GM18505 (cell line): ENCODE data around the gene OCLN.
"Not testable (repeated sequence)": the region's sequence is repeated elsewhere in the genome, so short reads cannot be mapped to it uniquely, and the experiment has no call there.

Experiments
- ATAC-seq: cut with Tn5 transposase; IDR thresholded peaks from one replicate; pipeline ENCODE4 v1.9.1; 2021; ENCODE audit not compliant: unreplicated experiment
- POLR2A ChIP-seq: IDR thresholded peaks from 4 replicates; pipeline ENCODE4 v1.6.1; 2011; ENCODE audit warnings: borderline replicate concordance; ENCODE audit not compliant: insufficient read depth, insufficient read length; ENCODE audit errors: extremely low read depth

OCLN gene

DNA sequence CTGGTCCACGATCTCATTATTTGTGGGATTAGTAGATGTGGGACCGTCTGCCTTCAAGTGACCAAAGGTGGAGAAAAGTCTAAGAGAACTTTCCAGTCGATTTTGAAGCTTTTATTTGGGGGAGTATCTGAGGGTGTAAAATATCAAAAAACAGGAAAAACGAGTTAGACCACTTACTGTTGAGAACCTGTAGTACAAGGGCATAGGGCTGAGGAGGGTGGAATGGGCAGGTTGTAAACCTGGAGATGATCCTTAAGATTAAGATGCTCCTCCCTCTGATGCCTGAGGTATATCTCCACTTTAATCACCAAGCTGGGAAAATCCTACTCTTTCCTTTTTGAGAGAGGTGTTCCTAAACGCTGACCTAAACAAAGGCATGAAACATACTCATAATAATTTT, 35.4 kb downstream of the OCLN start:
- no peak for TF ChIP-seq POLR2A
- no peak for ATAC-seq

DNA sequence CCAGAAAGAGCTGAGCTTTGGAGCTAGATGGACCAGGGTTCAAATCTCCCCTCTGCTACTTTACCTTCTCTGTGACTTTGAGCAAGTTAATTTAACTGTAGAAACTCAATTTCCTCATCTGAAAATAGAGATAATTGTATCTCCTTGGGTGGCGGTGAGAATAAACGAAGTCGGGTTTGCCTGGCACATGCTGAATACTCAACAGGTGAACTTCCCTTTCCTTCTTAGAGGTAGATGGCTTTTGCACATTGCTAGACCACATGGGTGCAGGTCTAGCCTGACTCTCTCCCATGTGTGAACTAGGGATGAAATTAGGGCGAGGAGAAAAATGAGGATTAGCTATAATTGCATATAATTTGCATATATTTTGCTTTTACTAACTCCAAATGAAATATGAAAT, 36.0 kb downstream of the OCLN start:
- TF ChIP-seq POLR2A = no peak

GRCh38 chr5:69530561-69531405, 38.2 kb downstream of the OCLN start:
- no peak for ATAC-seq

More for the DNA sequence above, 36.0 kb downstream of the OCLN start:
- no peak for ATAC-seq

GRCh38 chr5:69531406-69531801, 38.8 kb downstream of the OCLN start:
- no peak for TF ChIP-seq POLR2A
- ATAC-seq = no peak

More at GRCh38 chr5:69530561-69531405, 38.2 kb downstream of the OCLN start:
- TF ChIP-seq POLR2A = no peak

DNA sequence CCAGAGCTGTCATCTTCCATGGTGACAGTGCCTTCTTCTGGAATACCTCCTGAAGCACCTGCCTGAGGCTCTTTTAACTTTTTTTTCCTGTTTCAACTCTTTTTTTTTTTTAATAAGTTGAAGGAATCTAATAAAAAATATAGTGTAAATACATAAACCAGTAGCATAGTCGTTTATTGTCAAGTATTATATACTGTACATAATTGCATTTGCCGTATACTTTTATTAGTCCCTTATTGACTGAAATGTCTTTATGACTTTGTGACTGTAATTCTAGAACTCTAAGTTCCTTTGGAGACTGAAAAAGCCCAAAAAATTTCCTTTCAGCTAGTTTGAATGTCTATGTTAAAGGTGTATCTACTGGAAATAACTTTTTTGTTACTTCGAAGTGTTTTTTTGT, 45.3 kb downstream of the OCLN start:
- ATAC-seq = not testable (repeated sequence)

GRCh38 chr5:69538735-69539134, 46.1 kb downstream of the OCLN start:
- ATAC-seq = not testable (repeated sequence)

DNA sequence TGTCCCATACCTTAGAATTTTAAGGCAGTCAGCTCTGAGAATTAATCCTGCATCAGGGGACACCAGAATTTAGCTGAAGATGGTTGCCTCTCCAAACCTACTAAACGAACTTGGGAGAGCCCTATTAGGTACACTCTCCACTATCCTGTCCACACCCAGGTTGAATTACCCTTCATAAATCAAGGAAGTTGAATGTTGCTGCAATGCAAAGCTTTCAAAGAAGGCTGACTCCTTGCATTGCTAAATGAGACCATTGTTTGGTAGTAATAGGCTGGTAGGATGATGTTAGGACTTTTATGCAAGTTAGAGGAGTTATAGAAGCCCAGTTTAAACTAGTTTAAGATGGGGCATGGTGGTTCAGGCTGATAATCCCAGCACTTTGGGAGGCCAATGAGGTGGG, 48.8 kb downstream of the OCLN start:
- ATAC-seq = not testable (repeated sequence)

DNA sequence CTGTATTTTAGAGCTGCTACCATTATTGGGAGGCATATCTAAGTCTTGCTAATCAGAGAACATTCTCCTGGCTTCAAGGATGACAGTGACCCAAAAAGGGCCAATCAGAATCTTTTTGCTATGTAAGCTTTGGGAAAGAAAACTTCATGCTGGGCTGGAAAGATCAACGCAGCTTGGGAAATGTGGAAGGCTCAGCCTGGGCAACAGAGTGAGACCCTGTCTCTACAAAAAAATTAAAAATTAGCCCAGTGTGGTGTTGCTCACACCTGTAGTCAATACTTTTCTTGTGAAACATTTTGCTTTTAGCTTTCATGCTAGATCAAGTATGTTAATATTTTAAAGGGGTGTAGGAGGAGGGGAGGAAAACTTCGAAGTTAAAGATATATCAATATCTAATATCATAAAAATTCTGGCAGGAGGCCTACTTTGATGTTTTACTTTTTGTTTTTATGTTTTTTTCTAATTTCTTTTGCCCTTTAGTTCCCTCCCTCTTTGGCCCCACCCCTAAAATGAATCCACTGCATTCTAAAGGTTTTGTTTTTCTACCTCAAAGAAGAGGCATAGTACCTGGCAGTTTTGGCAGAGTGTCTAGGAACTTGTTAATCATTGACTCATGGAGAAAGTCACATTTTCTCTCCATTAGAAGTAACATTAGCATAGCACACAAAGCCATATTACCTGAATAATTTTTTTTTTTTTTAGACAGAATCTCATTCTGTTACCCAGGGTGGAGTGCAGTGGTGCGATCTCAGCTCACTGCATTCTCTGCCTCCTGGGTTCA, 50.4 kb downstream of the OCLN start:
- ATAC-seq = not testable (repeated sequence)

DNA sequence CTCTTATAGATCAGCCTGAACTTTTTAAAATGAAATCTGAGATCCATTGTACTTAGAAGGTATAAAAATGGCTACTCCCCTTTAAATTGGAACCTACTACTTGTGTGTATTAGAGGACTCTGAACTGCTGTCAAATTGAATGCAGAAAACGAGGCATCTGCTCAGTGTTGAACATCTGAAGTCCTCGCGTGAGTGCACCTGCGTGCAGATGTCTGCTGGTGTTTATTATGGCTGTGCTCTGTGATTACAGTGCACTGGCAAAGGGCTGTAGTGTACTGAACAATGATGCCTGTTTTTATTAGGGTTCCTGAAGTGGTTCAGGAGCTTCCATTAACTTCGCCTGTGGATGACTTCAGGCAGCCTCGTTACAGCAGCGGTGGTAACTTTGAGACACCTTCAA, 52.0 kb downstream of the OCLN start:
- ATAC-seq = not testable (repeated sequence)

- TF ChIP-seq POLR2A = peak; percentile 61
- ATAC-seq = peak; percentile 98
Observed at GRCh38 chr5:69559908-69560330, 67.3 kb downstream of the OCLN start, which contains the start of gene GTF2H2C. GTF2H2C (plus strand) TSS chr5:69560191; CDS start chr5:69565133, 4,942 bp downstream.

GRCh38 chr5:69560587-69561431, 68.2 kb downstream of the OCLN start:
- not testable (repeated sequence) for ATAC-seq

DNA sequence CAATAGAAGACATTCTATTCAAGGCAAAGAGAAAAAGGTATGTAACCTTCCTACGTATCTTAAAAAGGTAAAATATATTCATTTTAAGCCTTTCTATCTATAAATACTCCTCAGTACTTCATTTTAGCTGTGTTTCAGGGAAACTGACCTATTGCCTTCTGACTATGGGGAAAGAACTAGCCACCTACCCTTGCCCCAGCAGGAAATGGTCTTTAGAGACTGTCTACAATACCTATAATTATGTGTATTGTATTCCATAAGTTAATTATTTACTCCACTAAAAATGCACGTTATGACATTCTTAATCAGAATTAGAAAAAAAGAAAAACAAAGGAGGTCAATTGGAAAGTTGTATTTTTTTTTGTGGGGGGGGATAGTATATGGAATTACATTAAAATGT, 73.6 kb downstream of the OCLN start:
- ATAC-seq = not testable (repeated sequence)

GRCh38 chr5:69568072-69568471, 75.5 kb downstream of the OCLN start:
- not testable (repeated sequence) for ATAC-seq

DNA sequence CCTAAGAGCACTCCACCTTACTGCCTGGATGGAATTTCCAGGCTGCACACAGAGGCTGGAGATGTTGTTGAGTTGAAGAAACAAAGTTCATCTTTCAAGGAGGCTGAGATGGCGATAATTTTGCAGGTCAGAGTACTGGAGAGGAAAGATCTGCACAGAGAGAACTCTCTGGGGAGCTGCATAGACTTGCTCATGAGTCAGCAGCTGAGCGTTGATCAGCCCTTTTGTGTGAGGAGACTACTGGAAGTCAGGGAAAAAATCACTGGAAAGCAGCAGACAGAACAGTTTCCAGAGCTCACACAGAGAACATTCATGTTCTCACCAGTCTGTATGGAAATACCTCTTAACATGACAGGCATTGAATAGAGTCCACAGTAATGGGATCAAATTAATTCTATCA, 90.8 kb downstream of the OCLN start:
- not testable (repeated sequence) for ATAC-seq

GRCh38 chr5:69596114-69596840, 103.7 kb downstream of the OCLN start:
- not testable (repeated sequence) for ATAC-seq

- ATAC-seq = peak; percentile 82
Observed at GRCh38 chr5:69601947-69602346, 109.4 kb downstream of the OCLN start.

DNA sequence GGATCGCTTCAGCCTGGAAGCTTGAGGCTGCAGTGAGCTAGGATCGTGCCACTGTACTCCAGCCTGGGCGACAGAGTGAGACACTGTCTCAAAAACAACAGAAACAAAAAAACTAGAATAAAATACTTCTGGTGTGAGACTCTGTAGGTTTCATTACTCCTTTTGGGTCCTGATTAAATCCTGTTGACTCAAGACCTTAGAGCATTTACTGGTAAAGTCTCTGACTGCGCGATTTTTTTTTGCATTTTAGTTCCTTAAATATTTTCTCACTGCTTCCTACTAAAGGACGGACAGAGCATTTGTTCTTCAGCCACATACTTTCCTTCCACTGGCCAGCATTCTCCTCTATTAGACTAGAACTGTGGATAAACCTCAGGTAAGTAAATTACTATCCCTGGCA, 114.2 kb downstream of the OCLN start:
- not testable (repeated sequence) for ATAC-seq
